HL-60 (cell line): ENCODE data around the gene INHBE.
"Not testable (repeated sequence)": the region's sequence is repeated elsewhere in the genome, so short reads cannot be mapped to it uniquely, and the experiment has no call there.

Experiments used
- CTCF ChIP-seq: IDR thresholded peaks from one replicate; pipeline ENCODE4 v1.5.1; 2011; ENCODE audit warnings: low read length, control low read depth, inconsistent platforms; ENCODE audit not compliant: insufficient read depth
- GABPA ChIP-seq: IDR thresholded peaks from 2 replicates; pipeline ENCODE4 v1.6.1; 2012; ENCODE audit warnings: low read depth
- POLR2AphosphoS5 ChIP-seq: IDR thresholded peaks from 2 replicates; pipeline ENCODE4 v1.6.1; 2012; ENCODE audit warnings: low read depth
- REST ChIP-seq: IDR thresholded peaks from 2 replicates; pipeline ENCODE4 v1.6.1; 2012; ENCODE audit warnings: low read depth; ENCODE audit not compliant: insufficient replicate concordance

GRCh38 chr12:57502311-57502969 is 47.3 kb downstream of the INHBE start:
- not testable (repeated sequence) for TF ChIP-seq CTCF, POLR2AphosphoS5, GABPA, REST
